ENCODE measurements around the gene GRK2.

DNA sequence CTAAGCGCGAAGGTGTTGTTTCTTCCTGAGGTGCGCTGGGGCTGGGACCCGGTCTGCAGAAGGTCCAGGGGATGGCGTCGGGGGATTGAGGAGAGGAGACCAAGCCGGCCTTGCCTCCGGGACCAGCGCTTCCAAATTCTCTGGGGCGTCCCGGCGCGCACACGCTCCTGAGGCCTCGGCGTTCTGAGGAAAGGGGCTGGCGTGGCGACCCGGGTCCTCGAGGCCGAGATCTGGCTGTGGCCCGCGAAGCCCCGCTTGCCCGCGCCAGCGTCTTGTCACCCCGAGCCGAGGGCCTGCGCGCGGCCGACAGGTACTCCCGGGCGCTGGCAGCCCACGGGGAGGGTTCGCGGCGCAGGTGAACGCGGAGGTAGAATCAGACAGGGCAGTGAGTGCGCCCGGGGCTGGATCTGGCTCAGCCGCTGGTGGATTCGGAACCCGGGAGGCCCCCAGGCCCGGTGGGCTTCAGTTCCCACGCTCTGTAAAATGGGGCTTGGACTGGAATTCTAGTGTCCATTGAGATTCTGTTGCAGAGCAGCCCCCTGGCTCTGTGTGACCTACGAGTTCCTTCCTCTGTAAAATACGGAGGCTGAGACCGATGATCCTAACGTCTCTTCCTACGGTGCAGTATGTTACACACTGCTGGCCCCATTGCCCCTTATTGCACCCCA, 51.7 kb downstream of the GRK2 start:
- TF ChIP-seq, protein P1, sequence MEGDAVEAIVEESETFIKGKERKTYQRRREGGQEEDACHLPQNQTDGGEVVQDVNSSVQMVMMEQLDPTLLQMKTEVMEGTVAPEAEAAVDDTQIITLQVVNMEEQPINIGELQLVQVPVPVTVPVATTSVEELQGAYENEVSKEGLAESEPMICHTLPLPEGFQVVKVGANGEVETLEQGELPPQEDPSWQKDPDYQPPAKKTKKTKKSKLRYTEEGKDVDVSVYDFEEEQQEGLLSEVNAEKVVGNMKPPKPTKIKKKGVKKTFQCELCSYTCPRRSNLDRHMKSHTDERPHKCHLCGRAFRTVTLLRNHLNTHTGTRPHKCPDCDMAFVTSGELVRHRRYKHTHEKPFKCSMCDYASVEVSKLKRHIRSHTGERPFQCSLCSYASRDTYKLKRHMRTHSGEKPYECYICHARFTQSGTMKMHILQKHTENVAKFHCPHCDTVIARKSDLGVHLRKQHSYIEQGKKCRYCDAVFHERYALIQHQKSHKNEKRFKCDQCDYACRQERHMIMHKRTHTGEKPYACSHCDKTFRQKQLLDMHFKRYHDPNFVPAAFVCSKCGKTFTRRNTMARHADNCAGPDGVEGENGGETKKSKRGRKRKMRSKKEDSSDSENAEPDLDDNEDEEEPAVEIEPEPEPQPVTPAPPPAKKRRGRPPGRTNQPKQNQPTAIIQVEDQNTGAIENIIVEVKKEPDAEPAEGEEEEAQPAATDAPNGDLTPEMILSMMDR (IDR thresholded peaks at IDR 0.05): no peak
- TF ChIP-seq POLR2AphosphoS5 (IDR thresholded peaks at IDR 0.05) (no peak), POLR2A (IDR thresholded peaks at IDR 0.05) (no peak)
